Adrenal gland (tissue), 12 donors: ENCODE data around the gene CCDC61. TPM values are rescaled to one million over a fixed set of nuclear protein-coding genes. Genes with fewer than 3 reads are reported as not detected.

Experiments used
- DNase-seq, 7 donors: peaks; one replicate each; pipeline ENCODE4 v3.0.0-alpha.2; 2019 to 2020
- H3K27ac ChIP-seq, 5 donors: fragments of 200-600 bp; sonication (generic) in 4 of 5; 1 replicate in 3 of 5; 2 replicates in 2 of 5; pipeline versions ENCODE4 v1.5.1 to v1.8.0; 2016 to 2020; ENCODE audit warnings: mild to moderate bottlenecking in 1 of 5
- H3K27me3 ChIP-seq: fragments of 200-600 bp; 2 replicates; pipeline ENCODE4 v1.8.0; 2021
- H3K36me3 ChIP-seq, 2 donors: fragments of 200-600 bp; replicated peaks in 1 of 2; 1 replicate in 1 of 2; 2 replicates in 1 of 2; pipeline versions ENCODE4 v1.5.1 to v1.8.0; 2018 to 2022
- H3K4me1 ChIP-seq, 2 donors: fragments of 200-600 bp; replicated peaks in 1 of 2; 1 replicate in 1 of 2; 2 replicates in 1 of 2; pipeline versions ENCODE4 v1.5.1 to v1.8.0; 2018 to 2021
- H3K4me3 ChIP-seq, 4 donors: fragments of 200-600 bp; sonication (generic) in 3 of 4; one replicate each; pipeline ENCODE4 v1.5.1; 2016 to 2018
- H3K9me3 ChIP-seq, 3 donors: fragments of 200-600 bp; sonication (generic) in 1 of 3; replicated peaks in 1 of 3; 1 replicate in 2 of 3; 2 replicates in 1 of 3; pipeline versions ENCODE4 v1.5.1 to v1.8.0; 2016 to 2021
- POLR2A ChIP-seq, 2 donors: fragments of 450-650 bp; IDR thresholded peaks; one replicate each; pipeline ENCODE4 v1.6.1; 2017; ENCODE audit warnings: antibody characterized with exemption in 2 of 2, mild to moderate bottlenecking in 2 of 2, moderate library complexity in 1 of 2
- WGBS, 4 donors: extraction: QIAGEN DNeasy Blood & Tissue Kit in 2 of 4; methylation state at CpG; one replicate each; pipeline versions ENCODE4 v1.1.5 to v1.1.7; 2013 to 2017; 5-methylcytosine and 5-hydroxymethylcytosine counted together
- intact Hi-C, 2 donors: fragments of 100-400 bp; cut with DNase I; formaldehyde crosslinking; loops; one replicate each; pipeline versions ENCODE4 v1.14.1 to v1.15.0; 2022 to 2023
- polyA plus RNA-seq, 3 donors: library from polyadenylated mRNA; stranded (reverse); fragments of 200-250 nt in 2 of 3; fragments of 350-450 nt in 1 of 3; fragmentation: Illumina TruSeq in 1 of 3; extraction: RNeasy Lipid Tissue Mini Kit (QIAGEN cat#74804) in 1 of 3; gene quantifications; one replicate each; pipeline ENCODE4 v1.2.3, GENCODE V29; 2013 to 2014
- total RNA-seq, 9 donors: library from RNA; depleted of rRNA in 4 of 9; stranded (reverse); fragments of >200 nt in 4 of 9; fragments of 120-200 nt in 1 of 9; fragmentation: NEBNext Ultra II Directional in 1 of 9; extraction: Animal tissue kit (Norgen Biotek cat#: 25700) in 1 of 9; gene quantifications; one replicate each; pipeline versions ENCODE4 v1.1.0 to v1.2.4, GENCODE V29; 2013 to 2023
- TF ChIP-seq, protein P1 (sequence below), 6 experiments: fragments of 450-650 bp in 4 of 6; fragments of 200-600 bp in 2 of 6; sonication (generic) in 1 of 6; IDR thresholded peaks; 1 replicate in 5 of 6; 2 replicates in 1 of 6; pipeline versions ENCODE4 v1.5.1 to v1.8.0; 2016 to 2021; ENCODE audit warnings: antibody characterized with exemption in 6 of 6, mild to moderate bottlenecking in 2 of 6, moderate library complexity in 1 of 6
- donor health status: healthy with polysubstance abuse.
- donor health status: Bipolar disorder and iron deficiency.
- donor health status: DM: yes; HTN: yes; CAD: no.
- donor health status: DM: no; HTN: no; CAD: no.
- donor health status: DM: no; HTN: no; CAD: no.
- donor health status: DM: yes; HTN: yes; CAD: no.

CCDC61 gene
- total and polyA plus RNA-seq, 12 donors = 2.8 to 45.9 (median 15.0) TPM

DNA sequence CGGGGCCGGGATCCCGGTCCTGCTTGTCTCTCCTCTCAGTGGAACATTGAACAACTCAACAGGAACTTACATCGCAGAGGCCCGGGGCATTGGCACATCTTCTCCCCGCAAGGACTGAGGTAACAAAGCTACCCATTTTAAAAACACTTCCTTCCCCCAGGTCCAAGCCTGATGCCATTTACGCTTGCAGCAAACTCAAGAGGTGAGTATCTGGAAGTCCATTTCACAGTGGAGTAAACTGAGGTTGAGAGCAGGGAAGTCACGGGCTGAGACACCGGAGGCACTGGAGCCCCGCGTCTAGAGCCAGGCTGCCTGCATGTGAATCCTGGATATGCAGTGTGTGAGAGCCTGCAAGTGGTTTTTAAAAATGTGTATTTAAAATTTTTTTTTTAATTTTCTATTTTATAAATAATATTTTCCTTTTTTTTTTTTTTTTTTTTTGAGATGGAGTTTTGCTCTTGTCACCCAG, 28.1 kb downstream of the CCDC61 start:
- no peak overlapping the region for H3K27ac ChIP-seq
- H3K4me3 ChIP-seq = no peak overlapping the region
- H3K36me3 ChIP-seq = no peaks in the 10 kb centered on the region
- TF ChIP-seq, protein P1, sequence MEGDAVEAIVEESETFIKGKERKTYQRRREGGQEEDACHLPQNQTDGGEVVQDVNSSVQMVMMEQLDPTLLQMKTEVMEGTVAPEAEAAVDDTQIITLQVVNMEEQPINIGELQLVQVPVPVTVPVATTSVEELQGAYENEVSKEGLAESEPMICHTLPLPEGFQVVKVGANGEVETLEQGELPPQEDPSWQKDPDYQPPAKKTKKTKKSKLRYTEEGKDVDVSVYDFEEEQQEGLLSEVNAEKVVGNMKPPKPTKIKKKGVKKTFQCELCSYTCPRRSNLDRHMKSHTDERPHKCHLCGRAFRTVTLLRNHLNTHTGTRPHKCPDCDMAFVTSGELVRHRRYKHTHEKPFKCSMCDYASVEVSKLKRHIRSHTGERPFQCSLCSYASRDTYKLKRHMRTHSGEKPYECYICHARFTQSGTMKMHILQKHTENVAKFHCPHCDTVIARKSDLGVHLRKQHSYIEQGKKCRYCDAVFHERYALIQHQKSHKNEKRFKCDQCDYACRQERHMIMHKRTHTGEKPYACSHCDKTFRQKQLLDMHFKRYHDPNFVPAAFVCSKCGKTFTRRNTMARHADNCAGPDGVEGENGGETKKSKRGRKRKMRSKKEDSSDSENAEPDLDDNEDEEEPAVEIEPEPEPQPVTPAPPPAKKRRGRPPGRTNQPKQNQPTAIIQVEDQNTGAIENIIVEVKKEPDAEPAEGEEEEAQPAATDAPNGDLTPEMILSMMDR (IDR thresholded peaks at IDR 0.05) = no peak
- TF ChIP-seq POLR2A (IDR thresholded peaks at IDR 0.05) = no peak
- intact Hi-C loops = loop anchor here in 1 of 2 donors (10.0 kb wide), 1 partner anchor 51 kb away; no protein-coding TSS in a partner anchor
- no peaks in the 10 kb centered on the region for H3K9me3 ChIP-seq
- H3K4me1 ChIP-seq = no peaks in the 10 kb centered on the region
- H3K27me3 ChIP-seq = peaks cover 29% of the 10 kb centered on the region
- WGBS, 4 donors = 55 to 69% (median 58%) methylated on average over 11 of the region's 11 CpGs
- DNase-seq = peak in 2 of 7 donors; percentile 7 to 19

DNA sequence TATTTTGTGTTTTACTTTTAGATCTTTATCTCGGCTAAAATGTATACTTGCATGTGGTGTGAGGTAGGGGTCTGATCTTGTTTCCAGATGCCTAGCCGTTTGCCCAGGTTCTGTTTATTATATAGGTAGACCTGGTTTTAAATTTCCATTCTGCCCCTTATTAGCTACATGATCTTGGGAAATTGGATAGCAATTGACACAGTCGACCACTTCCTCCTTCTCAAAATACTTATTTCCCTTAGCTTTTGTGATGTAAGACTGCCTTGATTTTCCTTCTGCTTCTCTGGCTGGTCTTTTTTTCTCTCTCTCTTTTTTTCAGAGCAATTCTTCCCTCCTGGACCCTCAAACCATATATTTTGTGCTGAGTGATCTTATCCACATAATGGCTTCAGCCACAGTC, 30.6 kb downstream of the CCDC61 start:
- Histone ChIP-seq H3K4me1 (no peaks in the 10 kb centered on the region), H3K9me3 (no peaks in the 10 kb centered on the region), H3K36me3 (no peaks in the 10 kb centered on the region), H3K27me3 (peaks cover 29% of the 10 kb centered on the region), H3K4me3 (no peak overlapping the region), H3K27ac (no peak overlapping the region)
- TF ChIP-seq, protein P1 (IDR thresholded peaks at IDR 0.05) = no peak
- no peak for TF ChIP-seq POLR2A (IDR thresholded peaks at IDR 0.05)
- intact Hi-C loops = loop anchor here in 1 of 2 donors (10.0 kb wide), 1 partner anchor 49 kb away; no protein-coding TSS in a partner anchor
- DNase-seq = no peak
- WGBS, 4 donors = 64 to 80% (median 73%) methylated on average over 3 of the region's 3 CpGs

DNA sequence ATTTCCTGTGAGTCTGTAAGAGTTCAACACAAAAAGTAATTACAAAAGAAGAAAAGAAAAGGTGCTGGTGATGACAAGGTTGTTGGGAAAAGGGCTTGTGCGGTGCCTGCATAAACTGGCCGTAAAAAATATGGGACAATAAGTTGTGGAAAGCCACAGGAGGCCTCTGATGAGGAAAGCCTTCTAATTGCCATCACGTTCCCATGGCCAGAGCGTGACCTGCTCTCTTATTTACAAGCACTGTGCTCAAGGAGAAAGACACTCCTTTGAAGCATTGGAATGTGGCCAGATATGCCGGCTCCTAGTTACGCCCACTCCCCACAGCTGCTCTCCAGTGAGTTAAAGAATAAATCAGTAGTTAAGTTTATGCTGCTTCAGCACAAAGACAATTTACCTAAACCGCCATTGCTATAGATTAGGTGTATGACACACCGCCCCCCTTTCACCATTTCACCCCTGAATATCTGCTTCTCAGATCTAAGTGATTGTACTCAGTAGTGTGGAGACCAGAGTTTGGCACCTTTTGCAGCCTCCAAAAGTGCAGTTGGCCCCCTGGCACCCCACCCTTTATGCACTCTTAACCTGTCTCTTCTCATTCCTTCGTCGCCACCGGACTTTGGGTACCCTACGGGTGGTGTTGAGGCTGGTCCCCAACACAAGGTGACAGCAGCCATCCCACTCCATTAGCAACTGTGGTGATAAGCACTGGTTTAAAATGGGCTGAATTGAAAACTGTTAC, 35.7 kb downstream of the CCDC61 start:
- no peak overlapping the region for H3K27ac ChIP-seq
- H3K4me1 ChIP-seq = no peaks in the 10 kb centered on the region
- no peaks in the 10 kb centered on the region for H3K36me3 ChIP-seq
- TF ChIP-seq, protein P1 (IDR thresholded peaks at IDR 0.05) = no peak
- no peak for TF ChIP-seq POLR2A (IDR thresholded peaks at IDR 0.05)
- H3K27me3 ChIP-seq = no peaks in the 10 kb centered on the region
- no peak for DNase-seq
- H3K9me3 ChIP-seq = no peaks in the 10 kb centered on the region
- H3K4me3 ChIP-seq = no peak overlapping the region
- intact Hi-C loops = loop anchor here in 1 of 2 donors (5.0 kb wide), 3 partner anchors 46 to 231 kb away; no protein-coding TSS in a partner anchor
- 62 to 66% (median 64%) methylated on average over 12 of the region's 12 CpGs for WGBS, 4 donors

DNA sequence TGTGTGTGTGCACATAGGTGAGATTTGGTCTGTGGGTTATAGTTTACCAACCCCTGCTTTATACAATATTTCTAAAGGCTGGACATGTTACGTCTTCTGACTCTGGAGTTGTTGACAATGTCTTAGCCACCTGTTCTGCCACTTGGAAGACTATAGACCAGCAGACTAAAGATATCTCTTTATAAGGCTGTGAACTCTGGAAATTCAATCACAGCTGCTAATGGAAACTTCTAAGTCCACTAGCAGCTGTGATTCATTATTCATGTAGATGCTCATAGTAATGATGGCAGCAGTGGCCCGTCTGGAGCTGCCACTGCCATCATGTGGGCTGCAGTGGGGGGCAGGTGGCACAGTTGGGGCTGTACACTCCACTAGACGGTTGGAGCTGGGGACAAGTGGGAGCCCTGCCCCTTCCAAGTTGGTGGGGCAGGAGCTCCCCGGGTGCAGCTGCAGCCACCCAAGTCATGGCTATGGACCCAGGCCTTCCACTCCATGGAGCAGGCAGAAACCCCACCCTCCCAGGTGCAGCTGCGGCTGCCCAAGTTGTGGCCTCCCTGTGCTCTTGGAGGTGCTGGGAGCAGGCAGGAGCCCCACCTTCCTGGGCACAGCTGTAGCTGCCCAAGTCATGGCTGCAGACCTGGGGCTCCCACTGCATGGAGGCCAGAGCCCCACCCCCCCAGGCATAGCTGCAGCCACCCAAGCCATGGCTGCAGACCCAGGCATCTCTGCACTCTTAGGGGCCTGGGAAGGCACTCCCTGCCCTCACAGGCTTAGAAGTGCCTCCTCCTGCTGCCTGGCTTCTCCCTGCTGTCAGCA, 36.7 kb downstream of the CCDC61 start:
- no peaks in the 10 kb centered on the region for H3K4me1 ChIP-seq
- WGBS, 4 donors = 82 to 100% (median 88%) methylated on average over 1 to 5 of the region's 5 CpGs
- no peaks in the 10 kb centered on the region for H3K36me3 ChIP-seq
- no peaks in the 10 kb centered on the region for H3K27me3 ChIP-seq
- intact Hi-C loops = loop anchor here in 1 of 2 donors (5.0 kb wide), 3 partner anchors 45 to 230 kb away; no protein-coding TSS in a partner anchor
- no peaks in the 10 kb centered on the region for H3K9me3 ChIP-seq
- TF ChIP-seq, protein P1 (IDR thresholded peaks at IDR 0.05) = no peak
- no peak for TF ChIP-seq POLR2A (IDR thresholded peaks at IDR 0.05)
- no peak overlapping the region for H3K27ac ChIP-seq
- H3K4me3 ChIP-seq = no peak overlapping the region
- no peak for DNase-seq
